ENCODE measurements around the gene FGA.

The FGA gene

DNA sequence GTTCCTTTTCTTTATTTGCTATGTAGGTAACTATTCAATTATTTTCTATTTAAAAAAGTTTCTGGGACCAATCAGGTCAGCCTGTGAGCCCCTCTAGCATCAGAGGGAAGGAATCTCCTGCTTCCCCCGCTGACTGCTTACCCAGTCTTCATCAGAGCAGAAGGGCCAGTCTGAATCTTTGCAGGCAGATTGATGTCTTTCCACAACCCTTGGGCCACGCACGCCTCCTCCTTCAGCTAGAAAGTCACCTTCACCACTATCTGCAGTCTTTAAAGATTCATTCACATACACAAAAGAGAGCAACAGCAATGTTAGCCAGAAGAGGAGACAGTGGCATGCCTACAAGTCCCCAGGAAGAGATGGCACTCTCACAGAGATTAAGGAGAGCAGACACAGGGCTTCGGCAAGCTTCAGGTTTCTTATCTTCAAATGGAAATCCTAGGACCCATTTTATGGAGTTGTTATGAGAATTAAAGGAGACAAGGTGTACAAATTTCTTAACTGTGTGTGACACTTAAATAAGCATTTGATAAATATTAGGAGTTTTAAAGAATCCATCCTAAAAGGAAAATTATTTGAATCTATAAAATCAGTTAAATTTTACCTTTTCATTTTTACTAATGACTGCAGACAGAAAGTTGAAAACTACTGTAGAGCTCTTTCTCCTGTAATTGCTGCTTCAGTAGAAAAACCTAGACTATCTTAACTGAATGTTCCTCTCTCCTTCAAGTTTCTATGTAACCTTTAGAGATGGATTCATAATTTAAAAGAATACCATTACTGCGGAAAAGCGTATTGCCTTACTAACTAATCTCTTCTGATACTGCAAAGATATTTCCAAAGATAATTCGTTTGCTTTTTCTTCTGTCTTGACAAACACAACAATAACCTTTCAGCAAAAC lies 995 bp downstream of the FGA start:
- no peaks in the 10 kb centered on the region for H3K9me3 ChIP-seq (ENCODE audit: control insufficient read depth in 1 of 2, low read length in 2 of 2)
- H3K4me1 ChIP-seq (ENCODE audit: control insufficient read depth in 1 of 2, insufficient read depth in 2 of 2, low read length in 2 of 2): no peaks in the 10 kb centered on the region
- H3K4me3 ChIP-seq (ENCODE audit: low read depth in 1 of 2, low read length in 2 of 2): no peak overlapping the region
- H3K36me3 ChIP-seq (ENCODE audit: control insufficient read depth in 1 of 2, insufficient read depth in 2 of 2, low read length in 2 of 2): no peaks in the 10 kb centered on the region
- no peak overlapping the region for H3K27ac ChIP-seq (ENCODE audit: low read length)
- no peaks in the 10 kb centered on the region for H3K27me3 ChIP-seq (ENCODE audit: low read depth, low read length)

DNA sequence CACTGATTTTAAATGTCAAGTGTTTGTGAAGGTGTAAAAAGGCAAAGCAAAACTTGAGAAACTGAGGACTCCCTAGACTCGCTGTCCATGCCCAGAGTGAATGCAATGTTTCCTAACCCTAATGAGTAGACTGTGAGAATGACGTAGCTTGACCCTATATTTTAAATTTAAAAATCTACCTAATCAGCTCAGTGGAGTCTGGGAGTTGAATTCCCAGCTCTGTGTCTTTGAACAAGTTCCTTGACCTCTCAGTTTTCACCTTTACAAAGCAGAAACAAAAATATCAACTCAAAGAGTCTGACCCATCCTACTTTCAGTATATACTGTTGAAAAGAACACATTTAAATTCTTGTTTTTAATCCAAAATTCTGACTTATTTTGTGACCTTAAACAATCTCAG lies 2.3 kb downstream of the FGA start:
- no peak overlapping the region for H3K4me3 ChIP-seq (ENCODE audit: low read depth in 1 of 2, low read length in 2 of 2)
- H3K9me3 ChIP-seq (ENCODE audit: control insufficient read depth in 1 of 2, low read length in 2 of 2): no peaks in the 10 kb centered on the region
- H3K4me1 ChIP-seq (ENCODE audit: control insufficient read depth in 1 of 2, insufficient read depth in 2 of 2, low read length in 2 of 2): no peaks in the 10 kb centered on the region
- no peaks in the 10 kb centered on the region for H3K36me3 ChIP-seq (ENCODE audit: control insufficient read depth in 1 of 2, insufficient read depth in 2 of 2, low read length in 2 of 2)
- H3K27ac ChIP-seq (ENCODE audit: low read length): no peak overlapping the region
- no peaks in the 10 kb centered on the region for H3K27me3 ChIP-seq (ENCODE audit: low read depth, low read length)

DNA sequence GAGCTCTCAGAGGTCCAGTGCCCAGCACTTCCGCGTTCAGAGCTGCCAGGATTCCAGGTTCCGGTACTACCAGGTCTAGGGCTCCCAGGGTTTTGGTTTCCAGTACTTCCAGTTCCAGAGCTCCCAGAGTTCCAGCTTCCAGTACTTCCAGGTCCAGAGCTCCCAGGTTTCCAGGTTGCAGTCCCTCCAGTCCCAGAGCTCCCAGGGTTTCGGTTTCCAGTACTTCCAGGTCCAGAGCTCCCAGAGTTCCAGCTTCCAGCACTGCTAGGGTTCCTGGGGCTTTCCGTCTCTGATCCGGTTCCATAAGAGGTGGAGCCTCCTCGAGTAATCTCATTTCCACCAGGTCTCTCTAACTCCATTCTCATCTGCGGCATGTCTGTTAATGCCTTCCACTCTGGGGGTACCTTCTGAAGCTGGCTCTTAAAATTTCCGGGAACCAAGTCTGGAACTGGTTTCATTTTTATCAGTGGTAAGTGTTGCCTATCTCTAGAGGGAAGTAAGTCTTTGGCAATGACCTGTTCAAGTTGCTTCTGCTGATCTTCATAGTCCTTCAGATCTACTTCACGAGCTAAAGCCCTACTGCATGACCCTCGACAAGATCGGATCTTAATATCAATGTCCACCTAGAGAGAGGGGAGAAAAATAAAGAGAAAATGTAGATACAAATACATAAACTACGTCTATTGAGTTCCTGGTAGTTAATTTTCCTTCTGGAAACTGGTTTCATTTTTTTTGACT lies 4.1 kb downstream of the FGA start:
- no peaks in the 10 kb centered on the region for H3K4me1 ChIP-seq (ENCODE audit: control insufficient read depth in 1 of 2, insufficient read depth in 2 of 2, low read length in 2 of 2)
- no peaks in the 10 kb centered on the region for H3K9me3 ChIP-seq (ENCODE audit: control insufficient read depth in 1 of 2, low read length in 2 of 2)
- H3K36me3 ChIP-seq (ENCODE audit: control insufficient read depth in 1 of 2, insufficient read depth in 2 of 2, low read length in 2 of 2): no peaks in the 10 kb centered on the region
- H3K4me3 ChIP-seq (ENCODE audit: low read depth in 1 of 2, low read length in 2 of 2): no peak overlapping the region
- no peak overlapping the region for H3K27ac ChIP-seq (ENCODE audit: low read length)
- H3K27me3 ChIP-seq (ENCODE audit: low read depth, low read length): no peaks in the 10 kb centered on the region

DNA sequence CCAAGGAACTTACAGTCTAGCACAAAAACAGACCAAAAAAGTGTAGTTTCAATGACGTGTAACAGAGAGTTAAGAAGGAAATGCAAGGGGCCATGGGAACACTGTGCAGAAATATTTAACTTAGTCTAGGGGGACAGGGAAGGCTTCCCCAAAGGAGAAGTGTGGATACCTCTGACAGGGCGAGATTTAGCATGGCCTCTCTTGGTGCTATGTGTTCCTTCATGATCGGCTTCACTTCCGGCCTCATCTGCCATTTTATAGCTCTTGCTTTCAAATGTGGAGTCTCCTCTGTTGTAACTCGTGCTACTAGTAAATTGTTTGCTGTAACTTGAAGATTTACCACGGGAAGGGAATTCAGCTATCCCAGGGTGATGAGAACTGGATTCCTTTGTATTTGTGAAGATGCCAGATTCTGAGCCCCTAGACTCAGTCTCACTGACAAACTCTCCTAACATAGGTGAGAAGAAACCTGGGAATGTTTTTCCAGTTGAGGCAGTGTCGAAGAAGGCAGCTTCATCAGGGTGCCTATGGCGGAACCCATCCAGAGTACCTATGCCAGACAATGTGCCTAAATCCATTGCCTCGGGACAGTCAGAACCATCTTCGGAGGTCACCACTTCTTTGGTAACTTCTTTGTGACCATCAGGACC lies 5.0 kb downstream of the FGA start:
- H3K27ac ChIP-seq (ENCODE audit: low read length): no peak overlapping the region

DNA sequence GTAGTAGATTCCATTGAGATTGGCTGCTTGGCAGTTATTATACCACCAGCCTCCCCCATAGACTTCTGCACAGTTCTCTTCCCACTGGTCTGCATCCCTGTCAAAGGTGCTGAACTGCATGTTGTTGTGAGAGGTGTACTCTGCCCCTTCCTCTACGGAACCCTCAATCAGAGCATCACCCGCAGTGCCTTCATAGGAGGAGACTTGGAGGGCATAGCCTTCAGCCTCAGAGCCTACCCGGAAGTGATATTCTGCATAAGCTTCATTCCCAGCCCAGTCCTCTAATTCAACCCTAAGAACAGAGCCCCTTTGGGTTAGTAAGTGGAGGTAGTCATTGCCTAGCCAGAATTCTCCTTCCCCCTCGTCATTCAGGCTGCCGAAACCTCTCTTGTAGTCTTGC lies 6.3 kb downstream of the FGA start:
- no peak overlapping the region for H3K27ac ChIP-seq (ENCODE audit: low read length)

More for the DNA sequence above, 5.0 kb downstream of the FGA start:
- Histone ChIP-seq H3K9me3 (ENCODE audit: control insufficient read depth in 1 of 2, low read length in 2 of 2) (no peaks in the 10 kb centered on the region), H3K36me3 (ENCODE audit: control insufficient read depth in 1 of 2, insufficient read depth in 2 of 2, low read length in 2 of 2) (no peaks in the 10 kb centered on the region), H3K27me3 (ENCODE audit: low read depth, low read length) (no peaks in the 10 kb centered on the region), H3K4me1 (ENCODE audit: control insufficient read depth in 1 of 2, insufficient read depth in 2 of 2, low read length in 2 of 2) (no peaks in the 10 kb centered on the region), H3K4me3 (ENCODE audit: low read depth in 1 of 2, low read length in 2 of 2) (no peak overlapping the region)

DNA sequence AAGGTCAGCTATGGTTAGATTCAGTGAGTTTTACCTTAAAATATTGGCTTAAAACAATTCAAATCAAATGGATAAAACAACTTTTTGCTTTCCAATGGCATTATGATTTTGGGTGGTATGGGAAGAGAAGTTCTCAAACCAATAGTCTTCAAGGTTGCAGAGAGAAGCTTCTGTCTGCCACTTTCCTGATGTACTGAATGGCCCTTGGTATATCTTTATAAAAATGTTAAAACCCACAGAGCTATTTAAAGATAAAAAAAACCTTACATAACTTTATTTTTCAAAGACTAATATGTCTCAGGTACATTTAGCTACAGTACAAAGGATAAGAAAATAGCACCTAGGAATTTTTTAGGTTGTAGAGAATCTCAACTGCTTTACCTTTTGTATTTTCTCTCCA lies 6.9 kb downstream of the FGA start:
- Histone ChIP-seq H3K36me3 (ENCODE audit: control insufficient read depth in 1 of 2, insufficient read depth in 2 of 2, low read length in 2 of 2) (no peaks in the 10 kb centered on the region), H3K4me1 (ENCODE audit: control insufficient read depth in 1 of 2, insufficient read depth in 2 of 2, low read length in 2 of 2) (no peaks in the 10 kb centered on the region), H3K4me3 (ENCODE audit: low read depth in 1 of 2, low read length in 2 of 2) (no peak overlapping the region), H3K9me3 (ENCODE audit: control insufficient read depth in 1 of 2, low read length in 2 of 2) (no peaks in the 10 kb centered on the region), H3K27ac (ENCODE audit: low read length) (no peak overlapping the region), H3K27me3 (ENCODE audit: low read depth, low read length) (no peaks in the 10 kb centered on the region)

More for the DNA sequence above, 6.3 kb downstream of the FGA start:
- Histone ChIP-seq H3K27me3 (ENCODE audit: low read depth, low read length) (no peaks in the 10 kb centered on the region), H3K36me3 (ENCODE audit: control insufficient read depth in 1 of 2, insufficient read depth in 2 of 2, low read length in 2 of 2) (no peaks in the 10 kb centered on the region), H3K9me3 (ENCODE audit: control insufficient read depth in 1 of 2, low read length in 2 of 2) (no peaks in the 10 kb centered on the region), H3K4me1 (ENCODE audit: control insufficient read depth in 1 of 2, insufficient read depth in 2 of 2, low read length in 2 of 2) (no peaks in the 10 kb centered on the region), H3K4me3 (ENCODE audit: low read depth in 1 of 2, low read length in 2 of 2) (no peak overlapping the region)

DNA sequence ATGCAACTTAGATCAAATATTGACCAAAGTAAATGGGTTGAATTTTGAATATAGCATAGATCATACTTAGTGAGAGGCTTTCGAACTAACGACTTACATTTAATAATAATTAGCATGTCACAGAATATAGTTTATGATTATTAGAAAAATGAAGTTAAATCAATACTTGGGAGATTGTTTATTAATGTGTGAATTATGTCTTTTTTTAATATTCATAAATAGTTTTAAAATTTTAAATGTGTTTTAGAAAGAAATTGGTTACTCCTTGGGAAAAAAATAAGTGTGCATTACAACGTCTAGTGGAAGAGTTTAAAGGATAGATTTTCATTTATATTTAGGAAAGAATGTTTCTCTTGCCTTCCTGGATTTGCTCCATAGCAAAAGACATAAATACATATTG lies 7.3 kb downstream of the FGA start:
- Histone ChIP-seq H3K9me3 (ENCODE audit: control insufficient read depth in 1 of 2, low read length in 2 of 2) (no peaks in the 10 kb centered on the region), H3K27ac (ENCODE audit: low read length) (no peak overlapping the region), H3K36me3 (ENCODE audit: control insufficient read depth in 1 of 2, insufficient read depth in 2 of 2, low read length in 2 of 2) (no peaks in the 10 kb centered on the region), H3K4me3 (ENCODE audit: low read depth in 1 of 2, low read length in 2 of 2) (no peak overlapping the region), H3K27me3 (ENCODE audit: low read depth, low read length) (no peaks in the 10 kb centered on the region), H3K4me1 (ENCODE audit: control insufficient read depth in 1 of 2, insufficient read depth in 2 of 2, low read length in 2 of 2) (no peaks in the 10 kb centered on the region)

DNA sequence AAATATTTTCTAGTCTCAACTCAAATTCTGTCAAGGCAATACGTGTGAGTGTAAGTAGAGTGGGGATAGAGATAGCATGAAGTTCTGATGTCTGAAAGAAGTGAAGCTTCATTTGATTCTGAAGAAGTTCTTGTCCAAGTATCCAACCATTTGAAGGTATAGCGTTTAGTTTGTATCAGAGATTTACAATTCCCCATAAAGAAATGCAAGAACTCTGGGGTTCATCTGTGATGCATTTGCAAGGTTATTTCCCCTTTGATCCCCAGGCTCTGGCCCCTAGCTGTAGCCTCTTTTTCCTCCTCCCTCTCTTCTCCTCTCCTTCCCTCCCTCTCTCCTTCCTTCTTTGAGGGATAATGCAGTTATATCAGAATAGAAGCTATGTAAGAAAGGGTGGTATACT lies 7.8 kb downstream of the FGA start:
- Histone ChIP-seq H3K9me3 (ENCODE audit: control insufficient read depth in 1 of 2, low read length in 2 of 2) (no peaks in the 10 kb centered on the region), H3K36me3 (ENCODE audit: control insufficient read depth in 1 of 2, insufficient read depth in 2 of 2, low read length in 2 of 2) (no peaks in the 10 kb centered on the region), H3K27me3 (ENCODE audit: low read depth, low read length) (no peaks in the 10 kb centered on the region), H3K4me1 (ENCODE audit: control insufficient read depth in 1 of 2, insufficient read depth in 2 of 2, low read length in 2 of 2) (no peaks in the 10 kb centered on the region), H3K4me3 (ENCODE audit: low read depth in 1 of 2, low read length in 2 of 2) (no peak overlapping the region), H3K27ac (ENCODE audit: low read length) (no peak overlapping the region)

DNA sequence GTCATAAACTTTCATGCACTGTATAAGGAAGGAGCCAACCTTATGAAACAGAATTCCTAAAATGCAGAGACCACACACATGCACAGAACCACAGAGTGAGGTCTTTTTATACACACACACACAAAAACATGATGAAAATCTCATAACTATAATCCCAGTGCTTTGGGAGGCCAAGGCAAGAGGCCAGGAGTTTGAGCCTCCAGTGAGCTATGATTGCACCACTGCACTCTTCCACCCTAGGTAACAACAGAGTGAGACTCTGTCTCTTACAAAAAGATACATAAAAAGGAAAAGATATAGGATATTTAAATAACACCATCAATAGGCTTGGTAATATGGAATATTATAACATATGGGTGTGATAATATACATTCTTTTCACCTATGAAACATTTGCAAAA lies 10.6 kb downstream of the FGA start:
- no peaks in the 10 kb centered on the region for H3K27me3 ChIP-seq (ENCODE audit: low read depth, low read length)
- no peak overlapping the region for H3K27ac ChIP-seq (ENCODE audit: low read length)
- H3K9me3 ChIP-seq (ENCODE audit: control insufficient read depth in 1 of 2, low read length in 2 of 2): no peaks in the 10 kb centered on the region
- no peaks in the 10 kb centered on the region for H3K36me3 ChIP-seq (ENCODE audit: control insufficient read depth in 1 of 2, insufficient read depth in 2 of 2, low read length in 2 of 2)
- H3K4me1 ChIP-seq (ENCODE audit: control insufficient read depth in 1 of 2, insufficient read depth in 2 of 2, low read length in 2 of 2): no peaks in the 10 kb centered on the region
- no peak overlapping the region for H3K4me3 ChIP-seq (ENCODE audit: low read depth in 1 of 2, low read length in 2 of 2)

DNA sequence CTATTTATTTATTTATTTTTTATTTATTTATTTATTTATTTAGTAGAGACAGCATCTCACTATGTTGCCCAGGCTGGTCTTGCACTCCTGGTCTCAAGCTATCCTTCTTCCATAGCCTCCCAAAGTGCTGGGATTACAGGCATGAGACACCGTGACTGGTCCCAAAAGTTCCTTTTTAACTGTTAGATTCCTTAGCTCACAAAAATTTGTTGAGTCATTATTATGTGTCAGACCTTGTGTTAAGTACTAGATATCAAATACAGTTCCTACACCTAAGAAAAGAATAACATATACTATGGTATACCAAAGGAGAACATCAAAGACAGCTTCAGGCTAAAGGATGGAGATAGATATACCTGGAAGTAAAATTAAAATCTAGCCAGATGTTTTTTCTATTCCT lies 11.6 kb downstream of the FGA start:
- H3K4me3 ChIP-seq (ENCODE audit: low read depth in 1 of 2, low read length in 2 of 2): no peak overlapping the region
- H3K27me3 ChIP-seq (ENCODE audit: low read depth, low read length): no peaks in the 10 kb centered on the region
- H3K9me3 ChIP-seq (ENCODE audit: control insufficient read depth in 1 of 2, low read length in 2 of 2): no peaks in the 10 kb centered on the region
- no peaks in the 10 kb centered on the region for H3K36me3 ChIP-seq (ENCODE audit: control insufficient read depth in 1 of 2, insufficient read depth in 2 of 2, low read length in 2 of 2)
- H3K27ac ChIP-seq (ENCODE audit: low read length): no peak overlapping the region
- H3K4me1 ChIP-seq (ENCODE audit: control insufficient read depth in 1 of 2, insufficient read depth in 2 of 2, low read length in 2 of 2): no peaks in the 10 kb centered on the region

DNA sequence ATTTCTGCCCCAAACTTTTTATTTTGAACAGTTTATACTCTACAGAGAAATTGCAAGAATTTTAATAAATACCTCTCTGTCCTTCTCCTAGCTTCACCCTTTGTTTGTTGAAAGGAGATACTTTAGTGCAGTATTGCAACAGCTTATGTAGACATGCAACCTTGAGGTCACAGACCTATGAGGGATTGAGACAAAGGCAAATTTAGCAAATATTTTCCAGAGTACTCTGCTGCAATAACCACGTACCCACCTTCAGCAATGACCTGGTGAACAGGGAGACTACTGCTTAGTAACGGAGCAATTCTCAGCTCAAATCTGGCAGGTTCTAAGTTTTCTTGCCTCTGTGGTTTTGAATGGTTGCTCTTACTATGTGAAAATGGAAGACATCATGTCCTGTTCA lies 13.2 kb downstream of the FGA start:
- H3K36me3 ChIP-seq (ENCODE audit: control insufficient read depth in 1 of 2, insufficient read depth in 2 of 2, low read length in 2 of 2): no peaks in the 10 kb centered on the region
- no peaks in the 10 kb centered on the region for H3K9me3 ChIP-seq (ENCODE audit: control insufficient read depth in 1 of 2, low read length in 2 of 2)
- peaks cover 4% of the 10 kb centered on the region for H3K27me3 ChIP-seq (ENCODE audit: low read depth, low read length)
- H3K4me3 ChIP-seq (ENCODE audit: low read depth in 1 of 2, low read length in 2 of 2): no peak overlapping the region
- H3K4me1 ChIP-seq (ENCODE audit: control insufficient read depth in 1 of 2, insufficient read depth in 2 of 2, low read length in 2 of 2): no peaks in the 10 kb centered on the region
- H3K27ac ChIP-seq (ENCODE audit: low read length): no peak overlapping the region
